Lung (tissue), 12 donors: ENCODE data around the gene PTP4A1. TPM values are rescaled to one million over a fixed set of nuclear protein-coding genes. Genes with fewer than 3 reads are reported as not detected.

Source experiments
- ATAC-seq: fragments of 200-7000 bp; cut with Tn5 transposase; one replicate; pipeline ENCODE4 v1.9.1; 2020; ENCODE audit warnings: moderate number of reproducible peaks; ENCODE audit not compliant: insufficient read depth, low FRiP score
- DNase-seq, 3 donors: peaks; one replicate each; pipeline ENCODE4 v3.0.0-alpha.2; 2013 to 2017
- H3K27ac ChIP-seq, 2 donors: one replicate each; pipeline ENCODE4 v1.5.1; 2013; ENCODE audit warnings: mild to moderate bottlenecking in 2 of 2, moderate library complexity in 2 of 2, control low read depth in 1 of 2, inconsistent platforms in 1 of 2, low read depth in 1 of 2, low read length in 1 of 2
- H3K27me3 ChIP-seq, 3 donors: one replicate each; pipeline ENCODE4 v1.5.1; 2013; ENCODE audit warnings: low read length in 2 of 3; ENCODE audit not compliant: control insufficient read depth in 3 of 3, insufficient read depth in 3 of 3
- H3K36me3 ChIP-seq, 4 donors: one replicate each; pipeline ENCODE4 v1.5.1; 2013; ENCODE audit warnings: low read length in 4 of 4, mild to moderate bottlenecking in 1 of 4, moderate library complexity in 1 of 4; ENCODE audit not compliant: control insufficient read depth in 4 of 4, insufficient read depth in 4 of 4
- H3K4me1 ChIP-seq, 5 donors: one replicate each; pipeline ENCODE4 v1.5.1; 2013; ENCODE audit warnings: low read length in 5 of 5, mild to moderate bottlenecking in 2 of 5, moderate library complexity in 1 of 5; ENCODE audit not compliant: control insufficient read depth in 5 of 5, insufficient read depth in 5 of 5
- H3K4me3 ChIP-seq: one replicate; pipeline ENCODE4 v1.5.1; 2013; ENCODE audit warnings: mild to moderate bottlenecking, control low read depth, moderate library complexity
- H3K9ac ChIP-seq, 2 donors: one replicate each; pipeline ENCODE4 v1.5.1; 2013; ENCODE audit warnings: low read length in 2 of 2, control low read depth in 1 of 2; ENCODE audit not compliant: insufficient read depth in 1 of 2
- H3K9me3 ChIP-seq, 4 donors: one replicate each; pipeline ENCODE4 v1.5.1; 2013; ENCODE audit warnings: low read length in 3 of 4, mild to moderate bottlenecking in 1 of 4, moderate library complexity in 1 of 4; ENCODE audit not compliant: control insufficient read depth in 4 of 4, insufficient read depth in 3 of 4
- WGBS, 2 donors: extraction: QIAGEN DNeasy Blood & Tissue Kit; methylation state at CpG; one replicate each; pipeline ENCODE4 v1.1.7; 2013; 5-methylcytosine and 5-hydroxymethylcytosine counted together
- polyA plus RNA-seq, 2 donors: library from polyadenylated mRNA; stranded (reverse); fragments of 200-250 nt; gene quantifications; one replicate each; pipeline ENCODE4 v1.2.1, GENCODE V29; 2013
- total RNA-seq, 2 donors: library from RNA; depleted of rRNA in 1 of 2; stranded (reverse); fragments of >200 nt in 1 of 2; gene quantifications; one replicate each; pipeline ENCODE4 v1.2.1, GENCODE V29; 2014 to 2021
- TF ChIP-seq, protein P1 (sequence below): IDR thresholded peaks from 2 replicates; pipeline ENCODE4 v1.5.1; 2012; ENCODE audit warnings: mild to moderate bottlenecking; ENCODE audit errors: control extremely low read depth, extremely low read depth
- donor health status: control.
- donor health status: control.
- donor health status: Bipolar disorder and iron deficiency.
- donor health status: healthy.
- donor health status: DM: yes; HTN: yes; CAD: no.

PTP4A1 gene
- total and polyA plus RNA-seq, 4 donors, result 30.4 to 359 (median 50.2) TPM

DNA sequence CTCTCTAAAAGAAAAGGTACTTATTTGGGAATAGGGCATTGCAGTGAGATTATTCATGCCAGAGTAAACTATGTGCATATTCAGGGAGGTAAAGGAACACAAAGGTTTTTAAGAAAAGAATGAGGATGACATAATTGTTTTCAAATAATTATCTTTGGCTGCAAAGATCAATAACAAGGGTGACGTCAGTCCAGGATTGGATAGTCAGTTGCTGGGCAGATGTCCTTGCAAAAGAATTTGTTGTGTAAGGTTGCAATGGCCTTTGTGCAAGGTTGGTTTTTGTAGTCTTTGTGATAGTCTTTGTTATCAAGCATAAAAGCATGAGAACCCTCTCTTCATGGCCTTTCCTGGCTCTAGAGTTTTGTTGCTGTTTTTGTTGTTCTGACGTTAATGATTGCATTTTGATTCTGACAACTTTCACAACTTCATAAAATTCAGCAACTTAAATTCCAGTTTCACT lies 17.7 kb downstream of the PTP4A1 start:
- TF ChIP-seq, protein P1, sequence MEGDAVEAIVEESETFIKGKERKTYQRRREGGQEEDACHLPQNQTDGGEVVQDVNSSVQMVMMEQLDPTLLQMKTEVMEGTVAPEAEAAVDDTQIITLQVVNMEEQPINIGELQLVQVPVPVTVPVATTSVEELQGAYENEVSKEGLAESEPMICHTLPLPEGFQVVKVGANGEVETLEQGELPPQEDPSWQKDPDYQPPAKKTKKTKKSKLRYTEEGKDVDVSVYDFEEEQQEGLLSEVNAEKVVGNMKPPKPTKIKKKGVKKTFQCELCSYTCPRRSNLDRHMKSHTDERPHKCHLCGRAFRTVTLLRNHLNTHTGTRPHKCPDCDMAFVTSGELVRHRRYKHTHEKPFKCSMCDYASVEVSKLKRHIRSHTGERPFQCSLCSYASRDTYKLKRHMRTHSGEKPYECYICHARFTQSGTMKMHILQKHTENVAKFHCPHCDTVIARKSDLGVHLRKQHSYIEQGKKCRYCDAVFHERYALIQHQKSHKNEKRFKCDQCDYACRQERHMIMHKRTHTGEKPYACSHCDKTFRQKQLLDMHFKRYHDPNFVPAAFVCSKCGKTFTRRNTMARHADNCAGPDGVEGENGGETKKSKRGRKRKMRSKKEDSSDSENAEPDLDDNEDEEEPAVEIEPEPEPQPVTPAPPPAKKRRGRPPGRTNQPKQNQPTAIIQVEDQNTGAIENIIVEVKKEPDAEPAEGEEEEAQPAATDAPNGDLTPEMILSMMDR, result no peak
- Histone ChIP-seq H3K36me3 (no peaks in the 10 kb centered on the region), H3K4me3 (no peak overlapping the region), H3K9ac (no peak overlapping the region), H3K9me3 (no peaks in the 10 kb centered on the region), H3K4me1 (no peaks in the 10 kb centered on the region), H3K27ac (no peak overlapping the region), H3K27me3 (no peaks in the 10 kb centered on the region)
- DNase-seq (no peak), ATAC-seq (no peak)
- WGBS, 2 donors, result 67 to 74% methylated on average over 2 of the region's 2 CpGs

- Histone ChIP-seq H3K27ac (no peak overlapping the region), H3K9me3 (no peaks in the 10 kb centered on the region), H3K27me3 (no peaks in the 10 kb centered on the region), H3K9ac (no peak overlapping the region), H3K36me3 (no peaks in the 10 kb centered on the region), H3K4me3 (no peak overlapping the region), H3K4me1 (no peaks in the 10 kb centered on the region)
- ATAC-seq (no peak), DNase-seq (no peak)
- TF ChIP-seq, protein P1, result no peak
- WGBS, 2 donors, result 95 to 96% methylated on average over 7 of the region's 7 CpGs
Observed at GRCh38 chr6:63592886-63593285, 20.6 kb downstream of the PTP4A1 start.

DNA sequence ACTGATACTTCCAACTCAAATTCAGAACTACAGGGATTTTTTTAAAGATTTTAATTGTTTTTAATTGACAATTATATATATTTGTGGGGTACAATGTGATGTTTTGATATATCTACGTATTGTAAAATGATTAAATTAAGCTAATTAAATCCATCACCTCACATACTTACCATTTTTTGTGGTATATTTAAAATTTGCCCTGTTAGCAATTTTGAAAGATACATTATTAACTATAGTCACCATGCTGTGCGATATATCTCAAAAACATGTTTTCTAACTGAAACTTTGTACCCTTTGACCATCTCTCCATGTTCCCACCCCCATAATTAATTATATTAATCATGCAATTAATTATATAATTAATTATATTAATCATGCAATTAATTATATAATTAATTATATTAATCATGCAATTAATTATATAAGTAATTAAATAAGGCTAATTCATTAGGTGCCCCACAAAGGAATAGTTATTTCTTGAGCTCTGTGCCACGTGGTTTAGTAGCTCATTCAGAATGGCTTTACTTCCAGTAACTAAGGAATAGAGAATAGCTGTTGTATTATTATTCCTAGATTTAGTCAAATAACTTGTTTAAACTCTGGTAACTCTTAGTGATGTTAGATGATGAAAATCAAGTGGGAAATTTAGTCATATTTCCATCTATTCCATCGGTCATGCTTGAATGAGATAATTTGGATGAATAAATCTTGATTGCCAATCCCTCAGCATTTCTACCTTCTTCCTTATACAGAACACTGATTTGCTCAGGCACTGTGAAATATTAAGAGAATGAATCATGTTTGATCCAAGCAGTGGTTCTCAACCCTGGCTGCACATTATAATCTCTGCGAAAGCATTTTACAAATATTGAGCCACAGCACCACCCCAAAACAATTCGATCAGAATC lies 25.1 kb downstream of the PTP4A1 start:
- Histone ChIP-seq H3K27ac (no peak overlapping the region), H3K4me3 (no peak overlapping the region), H3K9me3 (no peaks in the 10 kb centered on the region), H3K36me3 (no peaks in the 10 kb centered on the region), H3K4me1 (no peaks in the 10 kb centered on the region), H3K9ac (peak overlapping the region in 1 of 2 donors; percentile 83), H3K27me3 (no peaks in the 10 kb centered on the region)
- DNase-seq (no peak), ATAC-seq (peak; percentile 27)
- 49 to 59% methylated on average over 6 of the region's 6 CpGs for WGBS, 2 donors
- TF ChIP-seq, protein P1, result no peak
